Ishikawa (cell line): ENCODE data around the gene TGM3.

Experiments used
- CEBPB ChIP-seq: IDR thresholded peaks from 2 replicates; pipeline ENCODE4 v1.6.1; 2012
- CREB1 ChIP-seq: IDR thresholded peaks from 2 replicates; pipeline ENCODE4 v1.6.1; 2012; ENCODE audit warnings: low read depth
- EGR1 ChIP-seq: IDR thresholded peaks from 2 replicates; pipeline ENCODE4 v1.6.1; 2012
- EP300 ChIP-seq: IDR thresholded peaks from 2 replicates; pipeline ENCODE4 v1.6.1; 2012; ENCODE audit warnings: borderline replicate concordance
- FOXM1 ChIP-seq: IDR thresholded peaks from 2 replicates; pipeline ENCODE4 v1.6.1; 2012; ENCODE audit warnings: low read depth, borderline replicate concordance
- MAX ChIP-seq: IDR thresholded peaks from 2 replicates; pipeline ENCODE4 v1.6.1; 2012
- NFIC ChIP-seq: IDR thresholded peaks from 2 replicates; pipeline ENCODE4 v1.6.1; 2012
- RAD21 ChIP-seq: IDR thresholded peaks from 2 replicates; pipeline ENCODE4 v1.6.1; 2012; ENCODE audit warnings: low read depth
- REST ChIP-seq: IDR thresholded peaks from 2 replicates; pipeline ENCODE4 v1.6.1; 2012; ENCODE audit warnings: low read depth, mild to moderate bottlenecking
- TAF1 ChIP-seq: IDR thresholded peaks from 2 replicates; pipeline ENCODE4 v1.6.1; 2012; ENCODE audit warnings: low read depth, mild to moderate bottlenecking
- TCF12 ChIP-seq: IDR thresholded peaks from 2 replicates; pipeline ENCODE4 v1.6.1; 2012; ENCODE audit warnings: low read depth
- TEAD4 ChIP-seq: IDR thresholded peaks from 2 replicates; pipeline ENCODE4 v1.6.1; 2012
- USF1 ChIP-seq: IDR thresholded peaks from 2 replicates; pipeline ENCODE4 v1.6.1; 2012
- YY1 ChIP-seq: IDR thresholded peaks from 2 replicates; pipeline ENCODE4 v1.6.1; 2012; ENCODE audit warnings: low read depth
- ZBTB7A ChIP-seq: IDR thresholded peaks from 2 replicates; pipeline ENCODE4 v1.6.1; 2012; ENCODE audit warnings: low read depth

Gene TGM3

DNA sequence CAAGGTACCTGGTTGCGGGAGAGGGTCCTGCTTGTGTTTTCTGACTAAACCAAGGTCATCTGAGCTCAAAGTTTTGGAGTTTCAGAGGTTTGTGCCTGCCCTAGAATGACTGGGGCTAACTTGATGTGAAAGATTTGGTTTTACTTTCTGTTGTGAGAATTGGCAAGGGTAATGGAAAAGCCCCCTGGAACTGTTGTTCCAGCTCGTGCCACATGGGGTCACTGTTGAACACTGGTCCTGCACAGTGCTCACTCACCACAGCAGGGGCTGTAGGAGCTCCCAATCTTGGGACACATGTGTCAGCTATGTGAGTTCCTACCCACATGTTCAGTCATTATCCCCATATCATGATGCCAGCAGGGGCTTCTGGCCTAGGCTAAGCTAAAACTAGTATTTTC, 91.4 kb downstream of the TGM3 start:
- TF ChIP-seq FOXM1 (no peak), TCF12 (no peak), MAX (no peak), RAD21 (peak; percentile 45), ZBTB7A (no peak), TAF1 (no peak), CEBPB (no peak)

GRCh38 chr20:2387580-2387979, 91.8 kb downstream of the TGM3 start:
- TF ChIP-seq REST (no peak), ZBTB7A (no peak), EGR1 (no peak), USF1 (no peak), RAD21 (no peak), FOXM1 (no peak), TCF12 (no peak), MAX (no peak), CREB1 (no peak), CEBPB (no peak), TEAD4 (no peak), TAF1 (no peak), YY1 (no peak), EP300 (no peak), NFIC (no peak)
